ENCODE data around the gene FGR. TPM values are rescaled to one million over a fixed set of nuclear protein-coding genes. Genes with fewer than 3 reads are reported as not detected.

The FGR gene
- polyA plus RNA-seq, 3 donors = 371 to 1,340 (median 571) TPM

DNA sequence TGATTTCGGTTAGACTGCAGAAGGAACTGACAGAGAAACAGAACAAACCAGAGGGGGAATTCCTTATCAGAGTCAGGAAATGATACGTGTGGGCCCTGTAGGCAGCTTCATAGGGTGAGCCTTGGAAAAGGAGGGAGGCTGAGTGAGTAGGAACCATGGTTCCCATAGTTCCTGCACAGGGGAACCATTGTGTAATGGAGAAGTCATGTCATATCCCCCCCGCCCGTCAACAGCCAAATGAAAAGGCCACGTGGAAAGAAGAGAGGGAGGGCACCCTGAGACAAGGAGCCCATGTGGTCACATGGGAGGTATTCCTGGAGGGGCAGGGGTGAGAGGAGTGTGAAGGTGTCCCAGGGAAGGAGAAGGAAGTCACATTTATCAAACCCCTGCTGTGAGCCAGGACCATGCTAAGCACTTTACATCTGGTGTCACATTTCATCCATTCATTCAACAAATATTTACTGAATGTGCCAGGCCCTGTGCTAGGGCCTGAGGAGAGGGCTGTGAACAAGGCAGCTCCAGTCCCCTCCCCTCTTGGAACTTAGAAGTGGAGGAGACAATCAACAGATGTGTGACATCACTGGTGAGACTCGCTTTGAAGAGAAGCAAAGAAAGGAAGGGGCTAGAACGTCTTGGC lies 15.7 kb upstream of the FGR start:
- TF ChIP-seq, protein P1, sequence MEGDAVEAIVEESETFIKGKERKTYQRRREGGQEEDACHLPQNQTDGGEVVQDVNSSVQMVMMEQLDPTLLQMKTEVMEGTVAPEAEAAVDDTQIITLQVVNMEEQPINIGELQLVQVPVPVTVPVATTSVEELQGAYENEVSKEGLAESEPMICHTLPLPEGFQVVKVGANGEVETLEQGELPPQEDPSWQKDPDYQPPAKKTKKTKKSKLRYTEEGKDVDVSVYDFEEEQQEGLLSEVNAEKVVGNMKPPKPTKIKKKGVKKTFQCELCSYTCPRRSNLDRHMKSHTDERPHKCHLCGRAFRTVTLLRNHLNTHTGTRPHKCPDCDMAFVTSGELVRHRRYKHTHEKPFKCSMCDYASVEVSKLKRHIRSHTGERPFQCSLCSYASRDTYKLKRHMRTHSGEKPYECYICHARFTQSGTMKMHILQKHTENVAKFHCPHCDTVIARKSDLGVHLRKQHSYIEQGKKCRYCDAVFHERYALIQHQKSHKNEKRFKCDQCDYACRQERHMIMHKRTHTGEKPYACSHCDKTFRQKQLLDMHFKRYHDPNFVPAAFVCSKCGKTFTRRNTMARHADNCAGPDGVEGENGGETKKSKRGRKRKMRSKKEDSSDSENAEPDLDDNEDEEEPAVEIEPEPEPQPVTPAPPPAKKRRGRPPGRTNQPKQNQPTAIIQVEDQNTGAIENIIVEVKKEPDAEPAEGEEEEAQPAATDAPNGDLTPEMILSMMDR (IDR thresholded peaks at IDR 0.05) = no peak
- Mint-ChIP-seq H3K27ac (peak overlapping the region; percentile 85 to 97 (median 91)), H3K9me3 (no peaks in the 10 kb centered on the region), H3K36me3 (peaks cover 0 to 2% of the 10 kb centered on the region in 2 donors), H3K4me3 (peak overlapping the region in 1 of 2 donors; percentile 59), H3K27me3 (ENCODE audit: low read depth in 3 of 3) (peaks cover 0 to 7% (median 3%) of the 10 kb centered on the region in 3 donors), H3K4me1 (peaks cover 46% of the 10 kb centered on the region)
- H3K79me2 ChIP-seq (ENCODE audit: insufficient read depth, low read length) = no peaks in the 10 kb centered on the region
- H3K4me3 ChIP-seq (replicated peaks in 1 of 3; ENCODE audit: low read depth in 2 of 3, low read length in 3 of 3) = no peak overlapping the region
- DNase-seq = peak; percentile 82 to 97 (median 85)
- intact Hi-C loops (cut with micrococcal nuclease) = no loop called here
- no peaks in the 10 kb centered on the region for H3K36me3 ChIP-seq (replicated peaks in 1 of 2; ENCODE audit: control insufficient read depth in 1 of 2, insufficient read depth in 2 of 2, low read length in 2 of 2)
- H3K9ac ChIP-seq (ENCODE audit: insufficient read depth, low read length, poor library complexity, severe bottlenecking) = no peak overlapping the region
- H3K27me3 ChIP-seq (ENCODE audit: control insufficient read depth in 2 of 2, insufficient read depth in 2 of 2, low read length in 2 of 2) = no peaks in the 10 kb centered on the region
- no peaks in the 10 kb centered on the region for H4K20me1 ChIP-seq (ENCODE audit: insufficient read depth, low read length)
- H3K27ac ChIP-seq (ENCODE audit: low read depth in 1 of 2, low read length in 2 of 2) = peak overlapping the region; percentile 65 to 83
- peaks cover 36 to 53% of the 10 kb centered on the region in 2 donors for H3K4me1 ChIP-seq (ENCODE audit: control insufficient read depth in 1 of 2, insufficient read depth in 2 of 2, low read length in 2 of 2)
- no peaks in the 10 kb centered on the region for H3K9me3 ChIP-seq (replicated peaks in 1 of 2; ENCODE audit: control insufficient read depth in 1 of 2, insufficient read depth in 1 of 2, low read length in 2 of 2)
- WGBS (ENCODE audit: insufficient coverage) = 26% methylated on average over 4 of the region's 7 CpGs
- no peak overlapping the region for H2AFZ ChIP-seq (ENCODE audit: insufficient read depth, low read depth, low read length, poor library complexity, severe bottlenecking)
- peak overlapping the region; percentile 20 for H3K4me2 ChIP-seq (replicated peaks; ENCODE audit: extremely low read depth, low read length, poor library complexity, severe bottlenecking)

DNA sequence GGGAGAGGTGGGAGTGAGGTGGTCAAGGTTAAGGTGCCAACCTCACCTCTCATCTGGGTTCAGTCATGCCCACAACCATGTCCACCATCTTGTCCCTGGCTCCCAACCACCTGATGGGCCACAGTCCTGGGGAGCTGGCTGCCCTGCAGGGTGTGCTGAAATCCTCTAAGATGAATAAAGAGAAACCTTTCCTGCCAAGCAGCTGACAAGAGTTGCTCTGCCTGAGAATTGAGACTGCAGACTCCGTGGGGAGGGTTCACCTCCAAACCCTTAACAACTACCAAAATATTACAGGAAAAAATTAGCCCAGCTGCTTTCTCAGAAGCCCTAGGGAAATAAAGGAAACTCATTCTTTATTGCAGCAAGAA lies 15.2 kb upstream of the FGR start:
- Histone ChIP-seq H3K27ac (ENCODE audit: low read depth in 1 of 2, low read length in 2 of 2) (peak overlapping the region; percentile 62 to 83), H3K9ac (ENCODE audit: insufficient read depth, low read length, poor library complexity, severe bottlenecking) (no peak overlapping the region), H3K9me3 (replicated peaks in 1 of 2; ENCODE audit: control insufficient read depth in 1 of 2, insufficient read depth in 1 of 2, low read length in 2 of 2) (no peaks in the 10 kb centered on the region), H3K4me1 (ENCODE audit: control insufficient read depth in 1 of 2, insufficient read depth in 2 of 2, low read length in 2 of 2) (peaks cover 31 to 48% of the 10 kb centered on the region in 2 donors), H3K27me3 (ENCODE audit: control insufficient read depth in 2 of 2, insufficient read depth in 2 of 2, low read length in 2 of 2) (no peaks in the 10 kb centered on the region), H3K4me3 (replicated peaks in 1 of 3; ENCODE audit: low read depth in 2 of 3, low read length in 3 of 3) (no peak overlapping the region), H3K79me2 (ENCODE audit: insufficient read depth, low read length) (no peaks in the 10 kb centered on the region), H4K20me1 (ENCODE audit: insufficient read depth, low read length) (no peaks in the 10 kb centered on the region), H2AFZ (ENCODE audit: insufficient read depth, low read depth, low read length, poor library complexity, severe bottlenecking) (no peak overlapping the region), H3K36me3 (replicated peaks in 1 of 2; ENCODE audit: control insufficient read depth in 1 of 2, insufficient read depth in 2 of 2, low read length in 2 of 2) (no peaks in the 10 kb centered on the region), H3K4me2 (replicated peaks; ENCODE audit: extremely low read depth, low read length, poor library complexity, severe bottlenecking) (peak overlapping the region; percentile 20)
- intact Hi-C loops (cut with micrococcal nuclease) = no loop called here
- no peaks in the 10 kb centered on the region for H3K9me3 Mint-ChIP-seq
- peak overlapping the region in 1 of 2 donors; percentile 30 for H3K4me3 Mint-ChIP-seq
- H3K27ac Mint-ChIP-seq = peak overlapping the region; percentile 85 to 97 (median 91)
- peaks cover 41% of the 10 kb centered on the region for H3K4me1 Mint-ChIP-seq
- peaks cover 0 to 2% of the 10 kb centered on the region in 2 donors for H3K36me3 Mint-ChIP-seq
- TF ChIP-seq, protein P1 (IDR thresholded peaks at IDR 0.05) = no peak
- H3K27me3 Mint-ChIP-seq (ENCODE audit: low read depth in 3 of 3) = peaks cover 0 to 5% (median 3%) of the 10 kb centered on the region in 3 donors
- no peak for DNase-seq
- no CpG with 5 or more reads among the region's 1 CpG for WGBS (ENCODE audit: insufficient coverage)

Measured in CD14-positive monocyte (primary cell).